GM21367 (cell line): Measurements from ENCODE around the gene NBAS.

ENCODE experiments used
- ATAC-seq: cut with Tn5 transposase; IDR thresholded peaks from one replicate; pipeline ENCODE4 v1.9.1; 2021; ENCODE audit not compliant: unreplicated experiment

Gene NBAS

DNA sequence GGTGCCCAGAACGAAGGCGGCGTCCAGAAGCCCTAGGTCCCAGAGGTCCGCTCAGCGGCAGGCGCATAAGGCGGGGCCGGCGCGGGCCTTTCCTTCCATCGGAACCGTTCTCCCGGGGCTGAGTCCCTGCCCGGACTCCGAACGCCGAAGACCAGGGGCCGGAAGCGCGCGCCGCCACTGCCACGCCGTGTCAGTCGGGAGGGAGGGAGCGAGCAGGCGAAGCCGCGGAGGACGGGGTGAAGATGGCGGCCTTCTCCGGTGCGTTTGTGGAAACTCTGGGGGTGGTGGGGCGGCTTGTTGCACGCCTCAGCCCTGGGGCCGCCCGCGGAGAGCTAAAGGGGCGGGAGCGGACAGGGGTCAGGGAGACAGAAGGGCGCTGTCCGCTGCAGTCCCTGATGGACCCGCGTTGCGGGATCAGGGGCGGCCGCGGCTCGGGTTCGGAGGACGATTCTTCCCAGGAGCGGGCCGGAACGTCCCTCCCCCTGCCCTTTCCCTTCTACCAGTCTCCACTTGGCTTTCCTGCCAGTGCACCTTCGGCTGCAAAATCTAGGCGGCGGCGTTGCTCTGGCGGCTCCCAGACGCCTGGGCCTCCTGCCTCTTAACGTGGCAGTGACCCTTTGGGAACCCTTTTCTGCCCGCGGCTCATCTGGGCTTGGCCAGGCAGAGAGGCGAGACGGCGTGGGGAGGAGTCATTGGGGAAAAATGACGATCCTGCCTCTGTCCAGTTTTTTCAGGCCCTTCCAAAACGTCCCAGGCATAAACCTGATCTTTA, 30.7 kb upstream of the NBAS start, which contains the start of gene DDX1:
Gene DDX1 (plus strand): TSS at position 177 of the 772 bp plus-strand sequence. CDS start 66 bp downstream, at position 243.
- ATAC-seq = peak; percentile 93

DNA sequence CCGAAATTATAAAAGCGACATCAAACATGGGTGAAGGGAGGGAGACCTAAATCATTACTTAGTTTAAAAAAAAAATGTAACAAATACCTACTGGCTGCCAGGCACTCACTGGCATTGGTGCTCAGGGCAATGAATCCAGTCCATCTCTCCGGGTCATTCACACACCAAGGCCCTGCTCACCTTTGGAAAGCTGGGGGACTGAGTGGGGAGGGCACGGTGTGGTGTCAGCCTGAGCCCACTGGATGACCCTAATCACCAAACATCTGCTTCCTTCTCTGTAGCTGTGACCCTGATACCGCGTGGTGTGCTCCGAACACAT, 30.2 kb upstream of the NBAS start:
- no peak for ATAC-seq

DNA sequence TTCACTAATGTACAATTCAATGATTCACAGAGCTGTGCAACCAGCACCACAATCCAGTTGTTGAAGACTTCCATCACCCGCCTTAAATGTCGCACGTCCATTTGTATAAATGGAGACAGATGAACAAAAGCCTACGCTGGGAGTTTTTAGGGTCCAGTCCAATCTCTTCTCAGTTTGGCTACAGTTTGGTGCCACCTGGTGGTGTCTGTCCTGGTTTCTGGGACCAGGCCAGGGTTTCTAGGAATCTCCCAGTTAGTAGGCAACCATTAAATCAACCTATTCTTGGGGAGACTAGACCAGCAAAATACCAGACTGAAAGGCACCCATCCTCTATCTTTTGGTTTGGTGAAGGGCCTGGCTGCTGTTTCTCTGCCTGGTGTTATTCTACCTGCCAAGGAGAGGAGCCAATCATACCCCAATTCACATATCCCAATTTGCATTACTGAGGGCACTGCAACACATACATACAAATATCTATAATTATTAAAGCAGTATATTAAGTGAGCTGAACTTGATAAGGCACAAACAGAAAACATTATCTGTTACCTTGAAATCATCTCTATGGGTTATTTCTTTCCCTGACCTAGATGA, 27.3 kb upstream of the NBAS start:
- no peak for ATAC-seq

DNA sequence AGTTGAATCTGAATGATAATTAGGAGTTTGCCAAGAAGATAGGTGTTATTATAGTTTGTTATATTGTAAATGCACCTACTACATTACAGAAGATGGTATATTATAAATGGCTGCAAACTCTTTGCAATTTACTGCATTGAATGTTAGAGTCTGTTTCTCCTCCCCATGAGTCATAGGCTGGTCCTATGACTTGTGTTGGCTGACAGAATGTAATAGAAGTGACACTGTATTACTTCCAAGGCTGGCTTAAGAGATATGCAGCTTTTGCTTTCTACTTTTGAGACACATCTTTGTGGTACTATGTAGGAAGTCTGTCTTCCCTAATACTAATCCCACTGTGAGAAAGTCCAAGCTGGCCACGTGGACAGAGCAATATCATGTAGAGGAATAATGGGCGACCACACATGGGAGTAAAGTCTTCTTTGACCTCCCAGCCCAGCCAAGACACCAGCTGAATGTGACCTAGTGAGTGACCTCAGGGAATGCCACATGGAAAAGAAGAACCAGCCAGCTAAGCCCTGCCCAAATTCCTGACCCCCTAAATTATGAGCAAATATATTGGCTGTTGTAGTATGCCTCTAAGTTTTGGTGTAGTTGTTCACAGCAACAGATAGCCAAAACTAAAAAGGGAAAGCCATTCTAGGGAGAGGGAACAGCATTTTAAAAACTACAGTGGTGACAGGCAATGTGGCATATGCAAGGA, 23.8 kb upstream of the NBAS start:
- no peak for ATAC-seq

DNA sequence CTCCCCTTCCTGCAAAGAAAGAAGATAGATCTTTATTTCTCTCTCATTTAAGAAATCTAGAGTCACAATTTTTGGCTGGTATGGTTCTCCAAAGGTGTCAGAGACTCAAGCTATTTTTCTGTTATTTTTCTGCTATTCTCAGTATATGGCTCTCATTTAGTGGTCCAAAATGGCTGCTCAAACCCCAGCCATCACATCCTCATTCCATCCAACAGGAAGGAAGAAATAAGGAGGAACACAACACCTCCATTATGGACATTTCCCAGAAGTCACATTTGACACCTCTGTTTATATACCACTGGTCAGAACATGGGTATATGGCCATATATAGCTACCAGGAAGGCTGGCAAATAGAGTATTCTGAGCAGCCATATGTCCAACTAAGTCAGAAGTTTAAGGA, 23.2 kb upstream of the NBAS start:
- ATAC-seq = no peak

DNA sequence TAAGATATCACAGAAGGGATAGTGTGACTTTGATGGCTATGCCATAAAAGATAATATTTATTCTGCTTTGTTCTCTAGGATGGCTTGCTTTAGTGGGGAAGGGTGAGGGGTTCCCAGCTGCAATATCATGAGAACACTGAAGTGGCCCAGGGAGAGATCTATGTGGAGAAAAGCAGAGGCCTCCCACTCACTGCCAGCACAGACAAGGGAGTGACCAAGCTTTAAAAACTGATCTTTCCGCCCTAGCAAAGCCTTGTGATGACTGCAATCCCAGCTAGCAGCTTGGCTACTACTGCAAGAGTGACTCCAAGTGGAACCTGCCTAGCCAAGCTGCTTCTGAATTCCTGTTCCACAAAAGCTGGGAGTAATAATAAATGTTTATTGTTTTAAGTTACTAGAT, 22.7 kb upstream of the NBAS start:
- ATAC-seq = no peak

DNA sequence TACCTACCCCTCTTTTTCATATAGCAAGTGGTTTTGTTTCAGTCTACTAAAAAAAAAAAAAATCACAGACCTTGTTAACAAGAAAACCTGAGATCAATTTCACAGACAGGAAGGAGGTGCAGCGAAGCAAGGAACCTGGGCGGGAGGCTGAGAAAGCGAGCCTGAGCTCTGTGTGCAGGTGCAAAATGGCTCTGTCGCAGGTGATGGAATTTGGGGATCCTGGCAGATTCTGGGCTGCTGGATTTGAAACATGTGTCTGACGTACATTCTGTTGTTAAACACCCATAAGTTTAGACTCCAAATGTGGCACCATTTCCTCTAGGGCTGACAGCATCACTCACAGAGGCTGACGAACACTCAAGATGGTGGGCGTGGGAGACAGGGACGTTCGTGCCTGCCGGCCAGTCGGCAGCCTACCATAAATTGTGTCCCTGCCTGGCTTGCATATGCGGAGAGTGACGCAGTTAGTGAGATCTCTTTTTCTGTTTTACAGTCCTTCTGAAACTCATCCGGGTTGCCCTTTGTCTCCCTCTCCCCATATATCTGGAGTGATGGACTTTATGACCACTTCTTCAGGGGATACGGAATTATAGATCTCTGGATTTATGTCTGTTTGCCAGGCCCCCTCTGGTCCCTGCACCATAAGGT, 21.7 kb upstream of the NBAS start:
- no peak for ATAC-seq

DNA sequence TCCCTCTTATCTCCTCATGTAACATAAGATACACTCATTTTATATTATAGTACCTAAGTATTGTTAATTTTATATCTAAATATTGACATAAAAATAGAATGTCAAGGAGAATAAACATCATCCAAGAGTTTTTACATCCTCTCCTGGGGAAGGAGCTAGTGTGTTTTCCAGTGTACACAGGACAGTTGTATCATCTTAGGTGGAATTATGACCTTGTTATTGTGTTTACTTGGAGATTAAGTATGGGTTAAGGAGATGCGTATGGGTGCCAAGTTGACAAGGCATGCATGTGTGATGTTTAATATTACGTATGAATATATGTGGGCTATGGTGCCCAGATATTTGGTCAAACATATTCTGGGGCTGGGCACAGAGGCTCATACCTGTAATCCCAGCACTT, 19.3 kb upstream of the NBAS start:
- no peak for ATAC-seq

DNA sequence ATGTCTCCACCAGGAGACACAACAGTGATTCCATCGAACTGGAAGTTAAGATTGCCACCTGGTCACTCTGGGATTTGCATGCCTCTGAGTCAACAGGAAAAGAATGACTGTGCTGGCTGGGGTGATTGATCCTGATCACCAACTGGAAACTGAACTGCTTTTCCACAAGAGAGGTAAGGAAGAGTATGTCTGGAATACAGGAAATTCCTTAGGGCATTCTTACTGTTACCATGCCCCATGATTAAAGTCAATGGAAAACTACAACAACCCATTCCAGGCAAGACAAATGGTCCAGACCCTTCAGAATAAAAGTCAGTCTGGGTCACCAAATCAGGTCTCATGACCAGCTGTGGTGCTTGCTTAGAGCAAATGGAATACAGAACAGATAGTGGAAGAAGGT, 18.5 kb upstream of the NBAS start:
- no peak for ATAC-seq

DNA sequence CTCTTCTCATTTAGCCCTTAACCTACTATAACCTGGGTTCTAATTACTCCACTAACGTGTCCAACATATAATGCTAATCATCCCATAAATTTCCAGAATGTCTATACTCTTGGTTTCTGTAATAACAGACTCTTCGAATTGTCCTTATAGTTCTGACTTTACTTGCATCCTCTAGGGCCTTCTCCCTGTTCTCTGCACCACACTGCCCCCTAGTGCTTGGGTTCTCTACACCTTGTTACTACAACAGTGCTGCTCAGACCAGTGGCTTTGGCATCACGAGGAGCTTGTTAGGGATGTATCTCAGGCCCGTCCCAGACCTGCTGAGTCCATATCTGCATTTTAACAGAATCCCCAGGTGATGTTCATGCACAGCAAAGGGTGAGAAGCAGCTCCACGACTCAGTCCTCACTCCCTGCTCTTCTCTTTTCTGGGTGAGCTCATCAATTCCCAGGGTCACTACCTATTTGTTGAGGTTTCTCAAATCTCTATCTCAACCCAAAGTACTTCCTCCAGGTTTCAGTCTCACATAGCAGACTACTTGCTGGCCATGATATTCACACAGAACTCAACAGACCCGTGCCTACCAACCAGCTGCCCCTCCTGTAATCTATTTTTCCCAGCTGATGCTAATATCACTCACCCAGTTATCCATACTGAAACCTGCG, 16.1 kb upstream of the NBAS start:
- ATAC-seq = peak; percentile 93

DNA sequence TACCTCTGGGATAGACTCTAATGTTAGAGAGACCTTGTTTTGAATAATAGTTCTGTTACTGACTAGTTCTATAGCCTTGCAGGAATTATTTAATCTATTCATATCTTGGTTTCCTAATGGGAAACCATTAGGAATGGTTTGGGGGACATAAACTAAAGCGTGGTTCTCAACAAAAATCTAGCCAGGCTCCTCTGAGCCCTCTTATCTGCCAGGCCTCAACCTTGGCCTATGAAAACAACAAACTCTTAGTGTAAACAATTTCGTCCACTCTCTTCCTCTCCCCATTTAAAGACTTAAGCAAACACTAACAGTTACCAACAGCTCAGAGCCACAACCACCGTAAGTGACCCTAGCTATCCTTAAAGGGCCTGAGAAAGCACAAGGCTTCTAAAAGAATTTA, 10.6 kb upstream of the NBAS start:
- no peak for ATAC-seq

DNA sequence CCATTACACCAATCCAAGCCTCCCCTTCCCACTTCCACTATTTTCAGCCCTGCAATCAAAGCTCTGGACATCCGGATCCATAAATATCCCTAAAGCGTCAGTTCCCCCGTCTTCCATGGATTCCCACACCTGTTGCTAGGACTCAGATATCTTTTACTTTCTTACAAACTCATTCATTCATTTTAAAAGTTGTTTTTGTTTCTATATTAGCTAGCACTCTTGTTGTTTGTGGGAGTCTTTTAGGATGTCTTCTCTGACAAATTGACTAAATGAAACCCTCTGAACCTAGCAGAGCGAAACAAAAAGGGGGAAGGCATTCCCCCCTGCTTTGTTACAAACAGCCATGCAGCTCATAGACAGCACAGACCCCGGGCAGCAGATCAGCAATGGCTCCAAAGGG, 9.0 kb upstream of the NBAS start:
- ATAC-seq = no peak

DNA sequence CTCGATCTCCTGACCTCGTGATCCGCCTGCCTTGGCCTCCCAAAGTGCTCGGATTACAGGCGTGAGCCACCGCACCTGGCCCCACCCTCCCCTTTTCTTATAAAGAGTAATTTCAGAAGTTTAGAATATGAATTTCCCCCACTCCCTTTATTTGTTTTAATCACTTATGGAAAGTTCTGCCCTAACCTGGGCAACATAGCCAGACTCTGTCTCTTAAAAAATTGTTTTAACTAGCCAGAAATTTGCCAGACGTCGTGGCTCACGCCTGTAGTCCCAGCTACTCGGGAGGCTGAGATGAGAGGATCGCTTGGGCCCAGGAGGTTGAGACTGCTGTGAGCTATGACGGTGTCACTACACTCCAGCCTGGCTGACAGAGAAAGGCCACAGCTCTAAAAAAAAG, 7.7 kb upstream of the NBAS start:
- ATAC-seq = no peak

DNA sequence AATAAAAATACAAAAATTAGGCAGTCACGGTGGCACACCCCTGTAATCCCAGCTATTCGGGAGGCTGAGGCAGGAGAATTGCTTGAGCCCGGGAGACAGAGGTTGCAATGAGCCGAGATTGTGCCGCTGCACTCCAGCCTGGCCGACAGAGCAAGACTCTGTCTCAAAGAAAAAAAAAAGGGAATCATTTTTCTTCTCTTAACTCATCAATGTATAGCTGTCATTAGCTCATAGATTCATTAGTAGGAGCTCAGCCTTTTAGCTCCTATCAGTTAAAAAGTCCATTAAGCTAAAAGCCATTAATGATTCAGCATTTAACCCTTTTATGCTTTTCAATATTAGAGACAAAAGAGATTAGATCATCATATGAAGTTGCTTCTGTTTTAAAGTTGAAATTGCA, 5.8 kb upstream of the NBAS start:
- ATAC-seq = no peak

DNA sequence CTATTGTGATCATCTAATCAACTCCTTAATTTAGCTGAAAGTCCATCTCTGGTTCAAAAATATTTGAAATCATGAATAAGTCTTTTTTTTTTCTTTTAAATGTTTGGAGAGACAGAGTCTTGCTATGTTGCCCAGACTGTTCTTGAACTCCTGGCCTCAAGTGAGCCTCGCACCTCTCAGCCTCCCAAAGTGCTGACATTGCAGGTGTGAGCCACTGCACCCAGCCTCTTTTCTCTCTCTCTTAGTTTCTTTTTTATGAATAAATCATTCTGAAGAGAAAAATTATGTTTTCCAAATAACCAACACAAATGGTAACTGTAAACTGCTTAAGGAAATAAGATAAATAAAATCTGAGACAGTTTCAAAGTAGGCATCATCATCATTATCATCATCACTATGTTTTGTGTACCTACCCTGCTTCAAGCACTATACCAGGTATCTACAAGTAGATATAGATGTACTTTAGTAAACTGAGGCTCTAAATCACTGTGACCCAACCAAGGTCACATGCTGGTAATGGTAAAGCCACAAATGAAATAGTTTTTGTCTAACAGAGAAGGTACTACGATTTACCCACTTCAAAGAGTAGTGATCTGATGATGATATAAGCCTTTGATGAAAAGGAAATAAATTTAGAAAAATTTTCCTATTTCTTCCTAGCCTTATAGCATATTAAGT, 5.0 kb upstream of the NBAS start:
- ATAC-seq = no peak

DNA sequence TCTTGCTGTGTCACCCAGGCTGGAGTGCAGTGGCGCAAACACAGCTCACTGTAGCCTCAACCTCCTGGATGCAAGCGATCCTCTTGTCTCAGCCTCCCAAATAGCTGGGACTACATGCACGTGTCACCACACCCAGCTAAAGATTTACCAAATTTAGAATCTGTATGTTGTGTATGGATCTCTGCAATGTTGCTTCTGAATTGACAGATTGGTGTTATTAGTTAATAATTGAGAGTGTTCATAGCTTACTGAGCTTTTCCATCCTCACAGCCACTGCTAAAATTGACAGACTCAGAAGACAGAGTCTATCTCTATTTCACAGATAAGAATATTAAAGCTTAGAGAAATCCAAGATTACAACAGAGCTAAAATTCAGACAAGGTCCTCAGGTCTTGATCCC, 4.3 kb upstream of the NBAS start:
- ATAC-seq = no peak

DNA sequence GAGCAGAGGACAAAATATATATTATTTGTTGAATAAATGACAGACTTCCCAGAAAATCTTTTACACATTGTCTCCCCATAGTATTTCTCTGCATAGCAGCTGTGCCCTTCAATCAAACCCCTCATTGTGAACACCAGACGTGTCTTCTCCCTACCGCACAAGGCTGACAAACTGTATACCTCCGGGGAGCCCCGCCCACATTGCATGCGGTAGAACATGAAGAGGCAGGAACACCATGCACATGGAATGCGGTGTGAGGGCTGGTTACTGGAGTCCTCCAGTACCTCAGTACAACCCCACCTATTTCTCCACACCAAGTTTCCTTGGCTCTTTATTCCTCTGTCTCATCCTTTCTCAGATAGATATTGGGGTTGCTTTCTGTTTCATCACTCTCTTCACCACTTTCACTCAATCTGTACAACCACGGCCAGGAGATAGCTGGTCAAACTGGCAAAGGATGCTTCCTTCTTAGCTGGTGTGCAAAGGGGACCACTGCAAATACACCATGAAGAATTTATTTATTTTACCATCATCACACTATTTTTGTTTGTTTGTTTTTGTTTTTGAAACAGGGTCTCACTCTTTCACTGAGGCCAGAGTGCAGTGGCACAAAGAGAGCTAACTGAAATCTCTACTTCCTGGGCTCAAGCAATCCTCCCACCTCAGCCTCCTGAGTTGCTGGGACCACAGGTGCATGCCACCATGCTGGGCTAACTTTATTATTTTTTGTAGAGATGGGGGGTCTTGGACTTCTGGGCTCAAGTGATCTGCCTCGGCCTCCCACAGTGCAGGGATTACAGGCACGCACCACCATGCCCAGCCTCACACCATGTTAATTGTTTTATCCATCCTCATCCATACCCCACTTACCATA, 2.3 kb upstream of the NBAS start:
- ATAC-seq = no peak

DNA sequence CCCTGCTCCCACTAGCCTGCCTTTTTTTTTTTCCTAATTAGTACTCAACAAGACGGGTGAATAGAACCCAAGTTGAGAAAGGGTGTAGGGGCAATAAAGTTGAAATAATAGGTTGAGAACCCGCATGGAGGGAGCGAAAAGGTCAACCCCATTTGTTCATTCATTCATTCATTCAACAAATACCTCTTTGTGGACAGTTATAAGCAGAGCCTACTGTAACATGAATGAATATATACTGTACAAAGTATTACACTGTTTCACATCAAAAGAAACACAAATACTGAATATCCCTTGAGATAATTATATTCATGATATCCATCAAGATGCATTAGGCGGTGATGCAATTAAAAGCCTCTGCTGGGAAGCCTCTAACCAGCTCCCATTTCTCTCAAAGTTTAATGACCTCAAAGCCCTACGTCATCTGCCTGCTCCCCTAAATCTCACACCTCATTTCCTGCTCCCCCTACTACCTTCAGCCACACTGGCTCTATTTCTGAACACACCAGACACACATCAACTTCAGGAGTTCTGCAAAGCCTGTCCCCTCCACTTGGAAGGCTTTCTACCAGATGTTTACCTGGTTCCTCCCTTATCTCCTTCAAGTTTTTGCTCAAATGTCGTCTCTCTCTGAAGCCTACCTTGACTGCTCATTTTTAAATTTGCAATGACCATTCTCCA, 1.4 kb upstream of the NBAS start:
- ATAC-seq = no peak
